HCT116 (cell line): ENCODE data around the gene IPO8. TPM values are rescaled to one million over a fixed set of nuclear protein-coding genes. Genes with fewer than 3 reads are reported as not detected.

Experiments
- ATAC-seq: fragments of 200-7000 bp; cut with Tn5 transposase; 2 replicates; pipeline ENCODE4 v1.9.1; 2020; ENCODE audit warnings: mild to moderate bottlenecking, moderate library complexity
- BruUV-seq: library from RNA; stranded (reverse); fragments of 400-500 nt; replicated peaks from 2 replicates; lab custom pipeline; 2021; lab: Mats Ljungman, UMichigan
- CTCF ChIA-PET: fragments of 300-600 bp; sonication (Branson Sonifier 250); formaldehyde crosslinking; loops from one replicate; lab custom pipeline; 2021; ENCODE audit warnings: antibody characterized with exemption; lab: Charles Lee
- POLR2A ChIA-PET: fragments of 300-600, 350-600 bp; sonication (Branson Sonifier 250); formaldehyde crosslinking; loops from one replicate; lab custom pipeline; 2021; ENCODE audit warnings: antibody characterized with exemption; lab: Charles Lee
- RAD21 ChIA-PET, 2 experiments: fragments of 300-600 bp; sonication (Branson Sonifier 250); formaldehyde crosslinking; loops; one replicate each; lab custom pipeline; 2023; ENCODE audit warnings: low total read pairs in 2 of 2; ENCODE audit not compliant: uncharacterized antibody in 2 of 2, unreplicated experiment in 2 of 2, low non-redundant PET in 1 of 2; lab: Charles Lee
- DNase-seq: peaks from one replicate; pipeline ENCODE4 v3.0.0-alpha.2; 2010; ENCODE audit warnings: low read depth, low spot score
- H2AFZ ChIP-seq: fragments of 200-600 bp; shearing (Covaris generic), sonication (generic); 2 replicates; pipeline ENCODE4 v1.6.1; 2017; ENCODE audit warnings: low read depth, mixed run types, mixed read lengths, antibody characterized with exemption, low read length; ENCODE audit not compliant: poor library complexity, severe bottlenecking
- H3K27ac ChIP-seq: 2 replicates; pipeline ENCODE4 v1.5.1; 2012; ENCODE audit warnings: low read depth, low read length
- H3K27me3 ChIP-seq: fragments of 200-600 bp; sonication (generic); 2 replicates; pipeline ENCODE4 v1.6.1; 2016; ENCODE audit warnings: mixed run types, low read length, mixed read lengths; ENCODE audit not compliant: insufficient read depth
- H3K36me3 ChIP-seq, 2 experiments: fragments of 200-500 bp in 1 of 2; fragments of 200-600 bp in 1 of 2; sonication (Bioruptor generic) in 1 of 2; sonication (generic) in 1 of 2; 2 replicates each; pipeline versions ENCODE4 v1.5.1 to v1.6.1; 2014 to 2016; ENCODE audit warnings: low read length in 2 of 2, inconsistent platforms in 1 of 2, mixed read lengths in 1 of 2, mixed run types in 1 of 2; ENCODE audit not compliant: insufficient read depth in 2 of 2, control insufficient read depth in 1 of 2
- H3K4me1 ChIP-seq, 2 experiments: fragments of 200-600 bp in 1 of 2; sonication (generic) in 1 of 2; 2 replicates each; pipeline versions ENCODE4 v1.5.1 to v1.6.1; 2012 to 2017; ENCODE audit warnings: low read length in 2 of 2, inconsistent platforms in 1 of 2, mild to moderate bottlenecking in 1 of 2, mixed read lengths in 1 of 2, mixed run types in 1 of 2, moderate library complexity in 1 of 2; ENCODE audit not compliant: insufficient read depth in 2 of 2, control insufficient read depth in 1 of 2
- H3K4me2 ChIP-seq: fragments of 200-600 bp; sonication (generic); 2 replicates; pipeline ENCODE4 v1.6.1; 2017; ENCODE audit warnings: mixed run types, low read length, mixed read lengths
- H3K4me3 ChIP-seq, 2 experiments: fragments of 200-600 bp in 1 of 2; sonication (generic) in 1 of 2; replicated peaks in 1 of 2; 2 replicates each; pipeline ENCODE4 v1.5.1; 2011 to 2016; ENCODE audit warnings: low read length in 2 of 2, control low read depth in 1 of 2, low read depth in 1 of 2, mild to moderate bottlenecking in 1 of 2, mixed read lengths in 1 of 2, mixed run types in 1 of 2
- H3K79me2 ChIP-seq: fragments of 200-600 bp; sonication (generic); 2 replicates; pipeline ENCODE4 v1.6.1; 2017; ENCODE audit warnings: mild to moderate bottlenecking, mixed run types, low read length, moderate library complexity, mixed read lengths; ENCODE audit not compliant: insufficient read depth
- H3K9ac ChIP-seq: fragments of 200-600 bp; sonication (generic); 2 replicates; pipeline ENCODE4 v1.6.1; 2016; ENCODE audit warnings: low read length, mixed read lengths
- H3K9me2 ChIP-seq: fragments of 200-600 bp; sonication (generic), shearing (Covaris generic); 2 replicates; pipeline ENCODE4 v1.6.1; 2017; ENCODE audit warnings: mixed run types, mild to moderate bottlenecking, moderate library complexity; ENCODE audit not compliant: insufficient read depth
- H3K9me3 ChIP-seq, 2 experiments: fragments of 200-500 bp in 1 of 2; fragments of 200-600 bp in 1 of 2; sonication (Bioruptor generic) in 1 of 2; sonication (generic) in 1 of 2; 2 replicates each; pipeline ENCODE4 v1.6.1; 2014 to 2017; ENCODE audit warnings: low read length in 2 of 2, mixed read lengths in 2 of 2, inconsistent platforms in 1 of 2, low read depth in 1 of 2, mild to moderate bottlenecking in 1 of 2, mixed run types in 1 of 2, moderate library complexity in 1 of 2; ENCODE audit not compliant: control insufficient read depth in 1 of 2, insufficient read depth in 1 of 2
- H4K20me1 ChIP-seq: fragments of 200-600 bp; sonication (generic), shearing (Covaris generic); 2 replicates; pipeline ENCODE4 v1.6.1; 2017; ENCODE audit warnings: mixed run types, mild to moderate bottlenecking, moderate library complexity; ENCODE audit not compliant: insufficient read depth
- EZH2 ChIP-seq: fragments of 200-600 bp; sonication (generic); IDR thresholded peaks from 2 replicates; pipeline ENCODE4 v1.6.1; 2017; ENCODE audit warnings: antibody characterized with exemption, mixed run types
- JUND ChIP-seq: IDR thresholded peaks from 2 replicates; pipeline ENCODE4 v1.6.1; 2012
- POLR2A ChIP-seq: IDR thresholded peaks from 2 replicates; pipeline ENCODE4 v1.7.0; 2011; ENCODE audit warnings: borderline replicate concordance; ENCODE audit not compliant: insufficient read depth, insufficient read length; ENCODE audit errors: extremely low read depth
- RAD21 ChIP-seq: IDR thresholded peaks from 2 replicates; pipeline ENCODE4 v1.6.1; 2012; ENCODE audit warnings: low read depth, mild to moderate bottlenecking
- SIN3A ChIP-seq: IDR thresholded peaks from 2 replicates; pipeline ENCODE4 v1.6.1; 2012; ENCODE audit warnings: low read depth
- SRF ChIP-seq: IDR thresholded peaks from 2 replicates; pipeline ENCODE4 v1.6.1; 2012; ENCODE audit warnings: low read depth
- TCF7L2 ChIP-seq: IDR thresholded peaks from 2 replicates; pipeline ENCODE4 v1.7.0; 2011; ENCODE audit warnings: borderline replicate concordance, inconsistent platforms; ENCODE audit not compliant: insufficient read depth, insufficient read length; ENCODE audit errors: extremely low read depth
- YY1 ChIP-seq: IDR thresholded peaks from 2 replicates; pipeline ENCODE4 v1.6.1; 2011; ENCODE audit warnings: low read length, low read depth, moderate library complexity, mild to moderate bottlenecking; ENCODE audit not compliant: insufficient replicate concordance; ENCODE audit errors: extremely low read depth
- ZFX ChIP-seq: fragments of 450-650 bp; IDR thresholded peaks from 2 replicates; pipeline ENCODE4 v1.6.1; 2017
- ZNF274 ChIP-seq: fragments of 200-500 bp; sonication (Bioruptor generic); IDR thresholded peaks from 2 replicates; pipeline ENCODE4 v1.6.1; 2014; ENCODE audit warnings: mild to moderate bottlenecking, low read depth, low read length, inconsistent platforms
- intact Hi-C: fragments of 100-400 bp; cut with micrococcal nuclease; formaldehyde crosslinking; loops from 2 replicates; pipeline ENCODE4 v1.10.0; 2022
- total RNA-seq: library from RNA; stranded (reverse); gene quantifications from one replicate; pipeline ENCODE4 v1.2.1, GENCODE V29; 2021; ENCODE audit not compliant: unreplicated experiment
- TF ChIP-seq, protein P1 (sequence below), 3 experiments: fragments of 200-600 bp in 1 of 3; sonication (generic) in 1 of 3; IDR thresholded peaks in 2 of 3; conservative IDR thresholded peaks in 1 of 3; 2 replicates each; pipeline ENCODE4 v1.5.1; 2012 to 2017; ENCODE audit warnings: low read depth in 2 of 3, low read length in 2 of 3, antibody characterized with exemption in 1 of 3, borderline replicate concordance in 1 of 3, control low read depth in 1 of 3, mild to moderate bottlenecking in 1 of 3, mixed read lengths in 1 of 3, mixed run types in 1 of 3, moderate library complexity in 1 of 3; ENCODE audit not compliant: insufficient read depth in 1 of 3
- TF ChIP-seq, protein P2 (sequence below): IDR thresholded peaks from 2 replicates; pipeline ENCODE4 v1.6.1; 2012

IPO8 gene
- total RNA-seq, 1 experiment from 2014 or later, result 41.4 TPM

DNA sequence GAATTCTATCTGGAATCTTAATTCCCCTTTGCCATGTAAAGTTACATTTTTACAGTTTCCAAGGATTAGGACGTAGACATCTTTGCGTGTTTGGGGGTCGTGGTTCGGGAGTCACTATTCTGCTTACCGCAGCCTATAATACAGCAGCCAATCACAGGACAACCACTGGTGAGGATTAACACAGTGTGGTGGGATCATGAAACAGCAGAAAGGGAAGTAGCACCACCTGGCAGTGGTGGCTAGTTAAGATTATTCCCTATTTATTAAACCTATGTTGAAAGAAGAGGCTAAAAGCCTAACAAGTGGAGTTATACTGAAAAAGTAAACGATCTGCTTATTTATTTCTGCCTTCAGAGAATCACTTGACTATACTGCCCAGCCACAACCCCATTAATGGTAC is 71.7 kb downstream of the IPO8 start:
- TF ChIP-seq TCF7L2 (no peak), SIN3A (no peak), POLR2A (no peak), RAD21 (no peak), ZFX (no peak)
- TF ChIP-seq, protein P1, sequence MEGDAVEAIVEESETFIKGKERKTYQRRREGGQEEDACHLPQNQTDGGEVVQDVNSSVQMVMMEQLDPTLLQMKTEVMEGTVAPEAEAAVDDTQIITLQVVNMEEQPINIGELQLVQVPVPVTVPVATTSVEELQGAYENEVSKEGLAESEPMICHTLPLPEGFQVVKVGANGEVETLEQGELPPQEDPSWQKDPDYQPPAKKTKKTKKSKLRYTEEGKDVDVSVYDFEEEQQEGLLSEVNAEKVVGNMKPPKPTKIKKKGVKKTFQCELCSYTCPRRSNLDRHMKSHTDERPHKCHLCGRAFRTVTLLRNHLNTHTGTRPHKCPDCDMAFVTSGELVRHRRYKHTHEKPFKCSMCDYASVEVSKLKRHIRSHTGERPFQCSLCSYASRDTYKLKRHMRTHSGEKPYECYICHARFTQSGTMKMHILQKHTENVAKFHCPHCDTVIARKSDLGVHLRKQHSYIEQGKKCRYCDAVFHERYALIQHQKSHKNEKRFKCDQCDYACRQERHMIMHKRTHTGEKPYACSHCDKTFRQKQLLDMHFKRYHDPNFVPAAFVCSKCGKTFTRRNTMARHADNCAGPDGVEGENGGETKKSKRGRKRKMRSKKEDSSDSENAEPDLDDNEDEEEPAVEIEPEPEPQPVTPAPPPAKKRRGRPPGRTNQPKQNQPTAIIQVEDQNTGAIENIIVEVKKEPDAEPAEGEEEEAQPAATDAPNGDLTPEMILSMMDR (IDR thresholded peaks at IDR 0.05 in 2 of 3, conservative IDR thresholded peaks at IDR 0.05 in 1 of 3; ENCODE audit: borderline replicate concordance in 1 of 3, insufficient read depth in 1 of 3, low read depth in 2 of 3, low read length in 2 of 3), result no peak
- no TSS peak for BruUV-seq
- H2AFZ ChIP-seq, result no peak overlapping the region
- ChIA-PET CTCF (interaction anchor here (0.7 kb wide), 1 partner anchor 12 kb away, joined by 3 read pairs; no protein-coding TSS in a partner anchor), POLR2A (no interaction called here), RAD21 (no interaction called here)
- H3K4me3 ChIP-seq, result no peak overlapping the region
- H3K9me2 ChIP-seq, result no peaks in the 10 kb centered on the region
- DNase-seq (no peak), ATAC-seq (no peak)
- H4K20me1 ChIP-seq, result no peaks in the 10 kb centered on the region
- H3K9me3 ChIP-seq, result no peaks in the 10 kb centered on the region
- no peak overlapping the region for H3K9ac ChIP-seq
- H3K4me1 ChIP-seq, result no peaks in the 10 kb centered on the region
- H3K79me2 ChIP-seq, result no peaks in the 10 kb centered on the region
- H3K36me3 ChIP-seq, result 0 out of 4 replicates have a peak, but pooled peaks cover 0 to 5% of the 10 kb centered on the region in 2 experiments
- H3K27me3 ChIP-seq, result no peaks in the 10 kb centered on the region
- no peak overlapping the region for H3K4me2 ChIP-seq
- H3K27ac ChIP-seq, result no peak overlapping the region
- intact Hi-C loops, result no loop called here

DNA sequence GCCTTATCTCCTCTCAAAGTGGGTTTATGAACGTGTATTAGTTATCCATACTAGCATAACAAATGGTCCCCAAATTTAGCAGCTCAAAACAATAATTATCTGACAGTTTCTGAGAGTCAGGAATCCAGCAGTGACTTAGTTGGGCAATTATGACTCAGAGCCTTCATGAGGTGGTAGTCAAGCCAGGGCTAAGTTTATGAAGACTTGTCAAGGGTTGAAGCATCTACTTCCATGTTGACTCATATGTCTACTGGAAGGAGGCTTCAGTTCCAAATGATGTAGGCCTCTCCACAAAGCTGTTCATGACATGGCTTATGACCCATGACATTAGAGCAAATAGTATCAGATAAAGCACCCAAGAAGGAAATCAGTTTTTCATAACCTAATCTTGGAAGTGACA is 73.2 kb downstream of the IPO8 start:
- Histone ChIP-seq H3K36me3 (no peaks in the 10 kb centered on the region), H3K27me3 (no peaks in the 10 kb centered on the region), H3K27ac (no peak overlapping the region), H3K4me2 (no peak overlapping the region), H3K9ac (no peak overlapping the region), H3K4me1 (no peaks in the 10 kb centered on the region), H2AFZ (no peak overlapping the region), H4K20me1 (no peaks in the 10 kb centered on the region), H3K4me3 (no peak overlapping the region), H3K79me2 (no peaks in the 10 kb centered on the region), H3K9me3 (no peaks in the 10 kb centered on the region), H3K9me2 (no peaks in the 10 kb centered on the region)
- no peak for DNase-seq
- POLR2A ChIA-PET, result no interaction called here
- intact Hi-C loops, result no loop called here
- CTCF ChIA-PET, result no interaction called here
- no TSS peak for BruUV-seq
- ATAC-seq, result no peak
- RAD21 ChIA-PET, result no interaction called here
- TF ChIP-seq YY1 (no peak), ZNF274 (no peak), EZH2 (no peak), POLR2A (no peak), SRF (no peak), JUND (no peak), ZFX (no peak)
- TF ChIP-seq, protein P2, sequence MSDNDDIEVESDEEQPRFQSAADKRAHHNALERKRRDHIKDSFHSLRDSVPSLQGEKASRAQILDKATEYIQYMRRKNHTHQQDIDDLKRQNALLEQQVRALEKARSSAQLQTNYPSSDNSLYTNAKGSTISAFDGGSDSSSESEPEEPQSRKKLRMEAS, result no peak
- TF ChIP-seq, protein P1 (IDR thresholded peaks at IDR 0.05 in 2 of 3, conservative IDR thresholded peaks at IDR 0.05 in 1 of 3; ENCODE audit: borderline replicate concordance in 1 of 3, insufficient read depth in 1 of 3, low read depth in 2 of 3, low read length in 2 of 3), result no peak
- TF ChIP-seq, all 23 proteins: peak for 0
